Stimulated activated CD8-positive, alpha-beta memory T cell treated with anti-CD3 and anti-CD28 coated beads, Interleukin-15, amount 100 ng/mL, for 24 hours (primary cell): ENCODE results near the gene PMM1.
"Not testable (repeated sequence)": the region's sequence is repeated elsewhere in the genome, so short reads cannot be mapped to it uniquely, and the experiment has no call there.

ENCODE experiments used
- DNase-seq: peaks from one replicate; pipeline ENCODE4 v3.0.0-alpha.2; 2020; ENCODE audit warnings: low read depth

Gene PMM1

DNA sequence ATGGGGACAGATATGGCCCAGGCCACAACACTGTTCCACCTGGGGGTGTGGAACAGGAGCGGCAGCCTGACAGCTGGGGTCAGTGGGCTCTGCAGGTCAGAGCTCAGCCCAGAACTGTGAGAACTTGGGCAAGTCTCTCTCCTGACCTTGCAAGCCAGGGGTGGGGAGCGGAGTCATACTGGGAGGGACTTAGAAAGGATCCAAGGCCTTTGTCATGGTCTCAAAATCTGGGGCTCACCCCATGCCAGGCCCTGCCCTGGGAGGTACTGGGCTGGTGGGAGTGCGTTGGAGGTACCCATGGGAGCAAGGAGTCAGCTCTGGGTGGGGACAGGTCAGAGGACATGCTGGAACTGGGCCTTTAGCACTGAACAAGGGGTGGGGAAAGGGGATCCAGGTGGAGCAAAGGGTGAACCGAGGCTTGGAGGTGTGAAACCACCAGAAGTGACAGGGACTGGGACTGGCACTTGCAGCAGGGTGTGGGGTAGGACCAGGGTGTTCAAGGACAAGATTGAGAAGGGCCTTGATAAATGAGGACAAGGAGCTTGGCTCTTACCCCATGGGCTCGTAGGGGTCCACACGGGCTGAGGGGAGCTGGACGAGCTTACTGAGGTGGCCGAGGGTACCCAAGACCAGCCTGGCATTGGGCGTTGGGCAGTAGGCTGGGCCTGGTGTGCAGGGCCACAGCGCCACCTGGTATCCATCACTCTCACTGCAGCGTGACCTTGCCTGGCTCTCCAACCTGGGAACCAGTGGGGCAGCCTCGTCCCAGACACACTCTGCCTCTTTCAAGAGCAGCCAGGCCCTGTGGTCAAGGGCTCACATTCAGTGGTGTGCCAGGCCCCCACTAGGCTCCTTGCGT is 7.4 kb upstream of the PMM1 start:
- no peak for DNase-seq

DNA sequence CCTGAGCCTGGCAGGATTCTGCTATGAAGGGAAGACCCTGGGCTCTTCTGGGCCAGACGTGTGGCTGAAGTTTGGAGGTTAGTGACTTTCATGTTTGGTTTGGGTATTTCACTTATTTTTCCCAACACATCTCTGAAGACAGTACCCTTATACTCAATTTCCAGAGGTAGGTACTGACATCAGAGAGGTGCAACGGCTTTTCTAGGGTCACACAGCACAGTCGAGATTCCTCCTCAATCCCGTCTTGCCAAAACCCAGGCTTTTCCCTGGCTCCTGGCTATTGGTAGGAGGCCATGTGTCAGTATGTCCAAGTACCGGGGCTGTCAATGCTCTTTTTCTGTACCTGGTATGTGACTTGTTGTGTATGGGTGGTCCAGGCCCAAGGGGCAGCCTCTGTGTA is 6.1 kb upstream of the PMM1 start:
- no peak for DNase-seq

- DNase-seq, result not testable (repeated sequence)
Observed at GRCh38 chr22:41593336-41593960, 3.8 kb upstream of the PMM1 start.

GRCh38 chr22:41587347-41587723 is 2.3 kb downstream of the PMM1 start:
- no peak for DNase-seq

DNA sequence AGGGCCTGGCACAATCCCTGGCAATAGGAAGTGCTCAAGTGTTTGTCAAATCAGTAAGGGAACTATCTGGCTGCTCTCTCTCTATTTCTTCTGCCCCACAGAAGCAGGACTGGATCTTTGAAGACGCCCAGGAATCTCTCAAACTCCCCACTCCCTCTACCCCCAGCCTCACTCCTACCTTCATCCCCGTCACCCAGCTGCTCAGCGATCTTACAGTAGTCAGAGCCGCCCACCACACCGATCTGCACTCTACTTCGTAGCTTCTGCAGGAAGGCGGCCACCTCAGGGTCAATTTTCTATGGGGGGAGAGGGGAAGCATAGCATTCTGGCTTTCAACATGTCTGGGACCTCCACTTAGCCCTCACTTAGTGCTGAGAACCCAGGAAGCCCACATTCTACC is 3.7 kb downstream of the PMM1 start:
- DNase-seq, result no peak

DNA sequence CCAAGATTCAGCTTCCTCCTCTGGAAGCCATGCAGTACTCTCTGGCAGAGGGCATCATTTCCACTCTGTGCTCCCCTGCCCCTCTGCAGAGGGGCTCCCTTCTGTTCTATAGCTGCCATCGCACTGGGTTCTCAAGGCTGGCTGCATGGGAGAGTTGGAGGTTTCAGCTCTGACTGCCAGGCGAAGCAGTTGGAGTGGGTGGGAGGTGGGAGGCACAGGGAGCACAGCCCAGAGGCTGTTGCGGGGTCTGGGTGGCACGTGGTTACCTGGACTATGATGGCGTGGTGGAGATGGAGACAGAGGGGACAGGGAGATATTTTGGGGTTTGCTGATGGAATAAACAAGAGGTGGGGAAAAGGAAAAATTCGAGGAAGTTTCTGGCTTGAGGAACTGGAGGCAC is 4.8 kb downstream of the PMM1 start:
- no peak for DNase-seq

- no peak for DNase-seq
Observed at GRCh38 chr22:41582694-41583093, 6.9 kb downstream of the PMM1 start.

DNA sequence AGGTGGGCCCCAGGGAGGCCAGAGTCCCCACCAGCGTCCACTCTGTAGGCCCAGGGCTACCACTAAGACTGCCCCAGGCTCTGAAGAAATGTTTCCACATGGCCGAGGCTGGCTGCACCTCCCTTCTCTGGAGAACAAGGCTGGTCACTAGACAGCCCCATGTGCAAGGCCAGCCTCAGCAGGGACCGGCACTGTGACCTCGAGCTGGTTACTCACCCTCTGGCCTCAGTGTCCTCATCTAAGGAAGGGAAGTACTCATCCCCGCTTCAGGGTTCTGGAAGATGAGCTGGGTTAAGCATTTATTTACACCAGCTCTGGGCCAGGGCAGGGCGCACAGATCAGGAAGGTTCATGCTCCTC is 9.7 kb downstream of the PMM1 start:
- no peak for DNase-seq

GRCh38 chr22:41579297-41579996 is 10.2 kb downstream of the PMM1 start:
- DNase-seq, result no peak

DNA sequence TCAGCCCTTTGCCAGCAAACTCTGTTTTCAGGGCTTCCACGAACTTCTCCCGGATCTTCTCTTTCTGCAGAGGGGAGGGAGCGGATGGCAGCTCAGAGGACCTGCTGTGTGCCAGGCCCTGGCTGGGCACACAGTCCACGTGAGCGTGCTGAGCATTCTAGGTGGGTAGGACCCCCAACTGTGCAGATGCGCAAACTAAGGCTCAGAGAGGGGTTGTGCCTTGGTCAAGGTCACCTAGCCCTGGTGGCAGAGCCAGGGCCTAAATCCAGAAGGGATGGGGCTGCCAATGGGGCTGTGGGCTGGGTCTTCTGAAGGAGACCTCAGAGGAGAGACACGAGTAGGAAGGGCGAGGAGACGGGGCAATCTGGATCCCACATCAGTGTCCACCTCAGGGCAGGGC is 10.8 kb downstream of the PMM1 start:
- DNase-seq, result no peak

- no peak for DNase-seq
Observed at GRCh38 chr22:41578114-41578513, 11.5 kb downstream of the PMM1 start.

- no peak for DNase-seq
Observed at GRCh38 chr22:41576877-41577276, 12.8 kb downstream of the PMM1 start.

DNA sequence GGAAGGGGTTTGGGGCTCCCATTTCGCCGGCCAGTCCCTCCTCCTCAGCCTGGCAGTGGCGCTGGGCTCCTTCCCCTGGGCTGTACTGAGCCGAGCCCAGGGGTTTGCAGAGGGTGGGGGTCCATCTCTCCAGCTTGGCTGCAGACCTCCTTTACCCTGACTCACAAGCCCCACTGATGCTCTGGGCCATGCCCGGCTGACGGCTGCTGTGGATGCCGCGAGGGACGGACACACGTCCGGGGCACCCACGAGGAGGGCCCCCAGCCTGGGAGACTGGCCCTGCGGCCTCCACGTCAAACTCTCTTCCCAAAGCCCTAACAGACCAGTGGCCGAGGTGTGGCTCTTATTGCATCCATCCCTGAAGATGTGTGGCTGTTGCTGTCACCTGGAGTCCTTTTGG is 14.1 kb downstream of the PMM1 start:
- no peak for DNase-seq

DNA sequence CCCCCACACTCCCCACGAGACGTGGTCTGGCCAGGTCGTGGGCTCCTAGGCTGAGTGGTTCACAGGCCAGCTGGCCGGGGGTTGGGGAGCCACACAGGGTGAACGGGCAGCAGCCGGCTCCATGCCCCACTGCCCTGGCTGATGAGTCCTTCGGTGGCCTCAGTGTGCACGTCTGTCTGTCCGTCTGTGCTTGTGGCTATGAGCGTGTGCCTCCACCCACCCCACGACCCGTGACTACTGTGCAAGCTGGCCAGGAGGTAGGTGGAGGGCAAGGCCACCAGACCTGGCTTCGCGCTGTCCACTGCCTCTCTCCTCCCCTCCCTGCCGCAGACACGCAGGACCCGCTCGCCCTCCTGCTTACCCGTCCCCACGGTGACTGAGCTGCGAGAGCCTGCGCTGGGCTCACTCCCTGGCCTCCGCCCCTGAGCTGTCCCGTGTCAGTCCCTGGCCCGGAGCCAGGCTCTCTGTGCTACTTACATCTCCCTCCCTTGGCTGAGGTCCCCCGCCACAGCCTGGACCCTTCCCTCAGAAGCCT is 14.7 kb downstream of the PMM1 start:
- no peak for DNase-seq

DNA sequence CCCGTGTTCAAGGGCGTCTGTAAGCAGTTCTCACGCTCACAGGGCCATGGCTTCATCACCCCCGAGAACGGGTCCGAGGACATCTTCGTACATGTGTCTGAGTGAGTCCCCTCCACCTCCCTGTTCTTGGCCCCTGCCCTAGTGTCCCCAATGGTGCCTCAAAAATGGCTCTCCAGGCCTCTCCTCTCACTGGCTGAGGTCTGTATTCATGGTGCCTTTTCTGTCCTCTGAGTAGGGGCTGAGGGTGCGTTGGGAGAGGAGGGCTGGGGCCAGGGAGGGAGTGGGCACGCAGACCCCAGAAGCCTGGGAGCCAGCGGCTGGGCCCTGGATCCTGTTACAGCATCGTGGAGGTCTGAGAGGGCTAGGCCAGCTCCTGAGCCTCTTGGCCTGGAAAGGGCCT is 16.0 kb downstream of the PMM1 start:
- DNase-seq, result no peak

DNA sequence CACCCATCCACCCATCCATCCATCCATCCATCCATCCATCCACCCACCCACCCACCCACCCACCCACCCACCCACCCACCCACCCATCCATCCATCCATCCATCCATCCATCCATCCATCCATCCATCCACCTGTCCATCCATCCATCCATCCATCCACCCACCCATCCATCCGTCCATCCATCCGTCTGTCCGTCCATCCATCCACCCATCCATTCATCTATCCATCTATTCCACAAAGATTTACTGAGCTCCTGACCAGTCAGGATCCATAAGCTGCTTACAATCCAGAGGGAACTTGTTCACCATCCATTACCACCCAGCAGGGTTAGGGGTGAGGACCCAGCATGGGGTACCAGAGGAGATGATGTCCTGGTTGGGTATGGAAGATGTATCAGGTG is 17.3 kb downstream of the PMM1 start:
- not testable (repeated sequence) for DNase-seq

DNA sequence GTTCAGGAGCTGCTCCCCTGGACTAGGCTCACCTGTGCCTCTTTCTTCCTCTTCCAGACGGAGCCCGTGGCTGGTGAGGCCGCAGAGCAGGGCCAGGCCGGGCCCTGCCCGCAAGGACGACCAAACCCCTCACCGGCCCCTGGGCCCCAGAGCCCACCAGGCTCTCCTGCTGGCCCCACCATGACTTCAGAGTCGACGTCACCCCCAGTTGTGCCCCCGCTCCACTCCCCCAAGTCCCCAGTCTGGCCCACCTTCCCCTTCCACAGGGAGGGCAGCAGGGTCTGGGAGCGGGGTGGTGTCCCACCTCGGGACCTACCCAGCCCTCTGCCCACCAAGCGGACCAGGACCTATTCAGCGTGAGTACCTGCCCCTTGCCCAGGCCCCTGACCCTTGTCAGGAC is 17.9 kb downstream of the PMM1 start:
- no peak for DNase-seq

DNA sequence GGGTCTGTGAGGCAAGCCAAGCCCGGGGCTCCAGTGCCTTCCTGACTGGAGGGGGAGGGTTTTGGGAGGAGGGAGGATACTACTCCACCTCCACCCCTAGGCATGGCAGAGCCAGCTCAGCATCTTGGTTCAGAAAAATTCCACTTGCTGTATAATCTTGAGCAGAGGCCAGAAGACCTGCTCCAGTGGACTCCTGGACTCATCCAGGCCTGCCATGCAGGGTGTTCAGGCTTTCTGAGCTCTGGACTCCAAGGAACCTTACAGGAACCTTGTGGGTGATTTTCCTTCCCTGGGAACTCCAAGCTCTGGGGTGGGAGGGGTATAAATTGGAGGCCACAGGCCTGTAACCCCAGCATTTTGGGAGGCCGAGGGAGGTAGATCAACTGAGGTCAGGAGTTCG is 19.4 kb downstream of the PMM1 start:
- no peak for DNase-seq

DNA sequence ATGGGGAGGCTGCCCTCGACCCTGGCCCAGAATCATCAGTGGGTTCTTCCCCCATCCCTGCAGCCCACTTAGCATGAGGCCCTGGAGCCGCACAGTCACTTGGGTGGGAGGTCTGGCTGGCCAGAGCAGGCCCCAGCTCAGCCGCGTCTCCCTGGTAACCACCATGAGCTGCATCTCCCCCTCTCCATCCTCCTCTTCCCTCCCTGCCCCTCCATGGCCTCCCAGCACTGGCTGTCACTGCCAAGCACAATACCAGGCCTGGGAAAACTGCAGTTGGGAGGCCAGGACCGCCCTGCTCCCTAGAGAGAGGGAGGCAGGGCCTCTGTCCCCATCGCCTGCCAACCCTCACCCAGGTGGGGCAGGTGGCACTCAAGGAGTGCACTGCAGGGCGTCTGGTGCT is 20.8 kb downstream of the PMM1 start:
- DNase-seq, result no peak

DNA sequence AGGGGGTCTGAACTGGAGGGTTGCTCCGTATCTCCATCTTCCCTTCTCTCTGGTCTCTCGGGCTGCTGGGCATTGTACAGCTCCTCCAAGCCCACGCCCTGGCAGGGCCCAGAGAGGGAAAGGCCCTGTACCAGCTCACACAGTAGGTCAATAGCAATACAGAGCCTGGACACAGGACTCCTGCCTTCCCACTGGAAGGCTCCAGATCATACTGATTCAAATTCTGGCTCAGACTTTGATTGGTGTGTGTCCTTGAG is 22.2 kb downstream of the PMM1 start:
- no peak for DNase-seq

- no peak for DNase-seq
Observed at GRCh38 chr22:41565403-41566054, 24.1 kb downstream of the PMM1 start.

GRCh38 chr22:41564563-41564962 is 25.1 kb downstream of the PMM1 start:
- no peak for DNase-seq
